Measurements from ENCODE around the gene TMEM114.

Gene TMEM114

DNA sequence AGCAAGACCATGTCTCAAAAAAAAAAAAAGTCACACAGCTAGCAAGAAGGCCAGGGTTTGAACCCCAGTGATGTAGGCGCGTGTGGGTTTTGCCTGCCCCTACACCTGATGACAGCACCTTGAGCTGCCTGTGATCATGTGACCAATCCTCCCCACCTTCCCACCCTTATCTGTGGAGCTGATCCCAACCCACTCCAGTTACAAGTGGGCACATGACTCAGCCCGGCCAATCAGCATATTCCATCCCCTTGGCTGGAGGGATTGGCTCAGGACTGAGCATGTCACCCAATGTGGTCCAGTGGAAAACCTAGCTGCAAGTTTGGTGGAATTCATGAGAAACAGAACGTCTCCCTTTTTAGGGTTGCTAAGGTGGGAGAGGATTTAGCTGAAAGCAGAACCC is 6.6 kb downstream of the TMEM114 start:
- no peaks in the 10 kb centered on the region for H3F3A ChIP-seq (ENCODE audit: insufficient read depth)
- H4K20me1 ChIP-seq (ENCODE audit: low read depth, low read length): no peaks in the 10 kb centered on the region
- no peaks in the 10 kb centered on the region for H3K9me2 ChIP-seq (replicated peaks; ENCODE audit: insufficient read depth, low read length)
- no peak for TF ChIP-seq EZH2phosphoT487 (conservative IDR thresholded peaks at IDR 0.05; ENCODE audit: low read length)
- TF ChIP-seq, protein P1, sequence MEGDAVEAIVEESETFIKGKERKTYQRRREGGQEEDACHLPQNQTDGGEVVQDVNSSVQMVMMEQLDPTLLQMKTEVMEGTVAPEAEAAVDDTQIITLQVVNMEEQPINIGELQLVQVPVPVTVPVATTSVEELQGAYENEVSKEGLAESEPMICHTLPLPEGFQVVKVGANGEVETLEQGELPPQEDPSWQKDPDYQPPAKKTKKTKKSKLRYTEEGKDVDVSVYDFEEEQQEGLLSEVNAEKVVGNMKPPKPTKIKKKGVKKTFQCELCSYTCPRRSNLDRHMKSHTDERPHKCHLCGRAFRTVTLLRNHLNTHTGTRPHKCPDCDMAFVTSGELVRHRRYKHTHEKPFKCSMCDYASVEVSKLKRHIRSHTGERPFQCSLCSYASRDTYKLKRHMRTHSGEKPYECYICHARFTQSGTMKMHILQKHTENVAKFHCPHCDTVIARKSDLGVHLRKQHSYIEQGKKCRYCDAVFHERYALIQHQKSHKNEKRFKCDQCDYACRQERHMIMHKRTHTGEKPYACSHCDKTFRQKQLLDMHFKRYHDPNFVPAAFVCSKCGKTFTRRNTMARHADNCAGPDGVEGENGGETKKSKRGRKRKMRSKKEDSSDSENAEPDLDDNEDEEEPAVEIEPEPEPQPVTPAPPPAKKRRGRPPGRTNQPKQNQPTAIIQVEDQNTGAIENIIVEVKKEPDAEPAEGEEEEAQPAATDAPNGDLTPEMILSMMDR (IDR thresholded peaks at IDR 0.05; ENCODE audit: insufficient read depth, low read length, poor library complexity, severe bottlenecking): no peak
- H3K79me2 ChIP-seq (ENCODE audit: insufficient read depth, low read length): no peaks in the 10 kb centered on the region
- no peak overlapping the region for H2AFZ ChIP-seq (ENCODE audit: low read depth, low read length, severe bottlenecking)
- no peaks in the 10 kb centered on the region for H3K9me3 ChIP-seq (ENCODE audit: insufficient read depth, low read length)
- no peak overlapping the region for H3K4me2 ChIP-seq (ENCODE audit: low read depth, low read length, poor library complexity, severe bottlenecking)
- no peak overlapping the region for H3K27ac ChIP-seq (ENCODE audit: low read depth, low read length)
- H3K4me3 ChIP-seq (ENCODE audit: insufficient read depth, low read length, poor library complexity, severe bottlenecking): no peak overlapping the region
- H3K27me3 ChIP-seq (ENCODE audit: low read length): no peaks in the 10 kb centered on the region
- H3K36me3 ChIP-seq (ENCODE audit: low read length): no peaks in the 10 kb centered on the region
- no peak overlapping the region for H3K9ac ChIP-seq (ENCODE audit: low read length)

DNA sequence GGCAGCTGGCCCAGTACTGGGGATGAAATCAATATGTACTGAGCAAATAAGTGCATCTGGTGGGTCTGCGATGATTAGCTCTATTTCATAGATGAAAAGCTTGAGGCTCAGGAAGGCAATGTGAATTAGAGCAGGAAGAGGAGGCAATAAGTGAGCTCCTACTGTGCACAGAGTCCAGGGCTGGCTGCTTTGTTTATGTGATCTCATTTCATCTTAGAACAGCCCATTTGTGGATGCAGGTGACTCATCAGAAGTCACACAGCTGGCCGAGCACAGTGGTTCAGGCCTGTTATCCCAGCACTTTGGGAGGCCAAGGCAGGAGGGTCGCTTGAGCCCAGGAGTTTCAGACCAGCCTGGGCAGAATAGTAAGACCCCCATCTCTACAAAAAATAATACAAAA is 7.1 kb downstream of the TMEM114 start:
- H3F3A ChIP-seq (ENCODE audit: insufficient read depth): no peaks in the 10 kb centered on the region
- H3K27ac ChIP-seq (ENCODE audit: low read depth, low read length): no peak overlapping the region
- H2AFZ ChIP-seq (ENCODE audit: low read depth, low read length, severe bottlenecking): no peak overlapping the region
- H4K20me1 ChIP-seq (ENCODE audit: low read depth, low read length): no peaks in the 10 kb centered on the region
- no peak overlapping the region for H3K4me2 ChIP-seq (ENCODE audit: low read depth, low read length, poor library complexity, severe bottlenecking)
- H3K9ac ChIP-seq (ENCODE audit: low read length): no peak overlapping the region
- H3K4me3 ChIP-seq (ENCODE audit: insufficient read depth, low read length, poor library complexity, severe bottlenecking): no peak overlapping the region
- no peaks in the 10 kb centered on the region for H3K36me3 ChIP-seq (ENCODE audit: low read length)
- no peaks in the 10 kb centered on the region for H3K9me2 ChIP-seq (replicated peaks; ENCODE audit: insufficient read depth, low read length)
- no peaks in the 10 kb centered on the region for H3K9me3 ChIP-seq (ENCODE audit: insufficient read depth, low read length)
- H3K27me3 ChIP-seq (ENCODE audit: low read length): no peaks in the 10 kb centered on the region
- H3K79me2 ChIP-seq (ENCODE audit: insufficient read depth, low read length): no peaks in the 10 kb centered on the region
- TF ChIP-seq, protein P1 (IDR thresholded peaks at IDR 0.05; ENCODE audit: insufficient read depth, low read length, poor library complexity, severe bottlenecking): no peak
- no peak for TF ChIP-seq EZH2phosphoT487 (conservative IDR thresholded peaks at IDR 0.05; ENCODE audit: low read length)

DNA sequence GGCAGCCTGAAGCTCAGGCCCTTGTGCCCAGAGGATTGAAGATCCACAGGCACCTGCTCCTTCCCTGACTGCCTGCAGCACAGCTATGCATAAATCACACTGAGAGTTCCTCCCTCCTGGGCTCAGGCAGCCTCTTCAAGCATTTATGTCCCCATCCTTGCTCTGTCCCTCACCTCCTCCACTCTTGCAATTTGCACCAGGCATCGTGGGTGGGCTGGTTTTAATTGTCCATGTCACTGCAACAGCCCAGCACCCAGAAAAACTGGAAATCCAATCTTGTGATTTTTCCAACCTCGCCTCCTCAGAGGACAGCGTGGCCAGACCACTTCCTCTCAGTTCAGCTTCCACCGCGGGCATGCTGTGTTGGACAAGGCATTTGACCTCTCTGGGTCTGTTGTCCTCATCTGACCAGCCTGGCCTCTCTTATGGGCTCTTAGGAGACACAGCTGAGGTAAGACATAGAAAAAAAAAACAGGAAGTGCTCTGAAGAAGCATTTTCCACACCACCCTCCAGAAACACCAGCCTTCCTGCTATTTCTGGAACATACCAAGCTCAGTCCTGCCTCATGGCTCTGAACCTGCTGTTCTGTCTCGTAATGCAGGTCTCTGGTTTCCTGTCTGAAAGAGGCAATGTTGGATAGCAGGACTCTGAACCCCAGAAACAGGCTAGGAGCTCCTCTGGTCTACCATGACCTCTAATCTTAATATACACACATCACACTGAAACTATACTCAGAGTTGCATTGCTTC is 8.3 kb downstream of the TMEM114 start:
- Histone ChIP-seq H3K4me3 (ENCODE audit: insufficient read depth, low read length, poor library complexity, severe bottlenecking) (no peak overlapping the region), H3K27ac (ENCODE audit: low read depth, low read length) (no peak overlapping the region), H3K9ac (ENCODE audit: low read length) (no peak overlapping the region), H3K27me3 (ENCODE audit: low read length) (no peaks in the 10 kb centered on the region), H3F3A (ENCODE audit: insufficient read depth) (no peaks in the 10 kb centered on the region), H3K9me2 (replicated peaks; ENCODE audit: insufficient read depth, low read length) (no peaks in the 10 kb centered on the region), H3K9me3 (ENCODE audit: insufficient read depth, low read length) (no peaks in the 10 kb centered on the region), H3K36me3 (ENCODE audit: low read length) (no peaks in the 10 kb centered on the region), H4K20me1 (ENCODE audit: low read depth, low read length) (no peaks in the 10 kb centered on the region), H3K79me2 (ENCODE audit: insufficient read depth, low read length) (no peaks in the 10 kb centered on the region), H3K4me2 (ENCODE audit: low read depth, low read length, poor library complexity, severe bottlenecking) (no peak overlapping the region), H2AFZ (ENCODE audit: low read depth, low read length, severe bottlenecking) (no peak overlapping the region)
- no peak for TF ChIP-seq EZH2phosphoT487 (conservative IDR thresholded peaks at IDR 0.05; ENCODE audit: low read length)
- TF ChIP-seq, protein P1 (IDR thresholded peaks at IDR 0.05; ENCODE audit: insufficient read depth, low read length, poor library complexity, severe bottlenecking): no peak
